Breast epithelium (tissue), 4 donors: Measurements from ENCODE around the gene RAB7A. TPM values are rescaled to one million over a fixed set of nuclear protein-coding genes. Genes with fewer than 3 reads are reported as not detected.
"Not testable (repeated sequence)": the region's sequence is repeated elsewhere in the genome, so short reads cannot be mapped to it uniquely, and the experiment has no call there.

Experiments
- DNase-seq, 2 donors: peaks; one replicate each; pipeline ENCODE4 v3.0.0-alpha.2; 2019; ENCODE audit warnings: low spot score in 2 of 2
- H3K27ac ChIP-seq, 2 donors: fragments of 200-600 bp; sonication (generic) in 1 of 2; one replicate each; pipeline ENCODE4 v1.5.1; 2016 to 2019; ENCODE audit warnings: mild to moderate bottlenecking in 1 of 2
- H3K27me3 ChIP-seq, 2 donors: fragments of 200-600 bp; sonication (generic) in 1 of 2; one replicate each; pipeline versions ENCODE4 v1.5.1 to v1.6.0; 2017 to 2019; ENCODE audit warnings: control low read depth in 1 of 2, mild to moderate bottlenecking in 1 of 2
- H3K36me3 ChIP-seq: fragments of 200-600 bp; one replicate; pipeline ENCODE4 v1.5.1; 2019
- H3K4me1 ChIP-seq, 2 donors: fragments of 200-600 bp; sonication (generic); one replicate each; pipeline ENCODE4 v1.5.1; 2016 to 2019; ENCODE audit warnings: control low read depth in 1 of 2
- H3K4me3 ChIP-seq, 3 donors: fragments of 200-600 bp; sonication (generic); 1 replicate in 2 of 3; 2 replicates in 1 of 3; pipeline ENCODE4 v1.5.1; 2016 to 2019; ENCODE audit warnings: mild to moderate bottlenecking in 3 of 3, moderate library complexity in 2 of 3
- H3K9me3 ChIP-seq, 2 donors: fragments of 200-600 bp; sonication (generic) in 1 of 2; one replicate each; pipeline ENCODE4 v1.5.1; 2016 to 2019; ENCODE audit warnings: control low read depth in 1 of 2
- CTCF ChIP-seq, 3 donors: fragments of 450-650 bp; IDR thresholded peaks; one replicate each; pipeline ENCODE4 v1.5.1; 2016 to 2017; ENCODE audit warnings: antibody characterized with exemption in 3 of 3, mild to moderate bottlenecking in 3 of 3, moderate library complexity in 3 of 3
- POLR2A ChIP-seq: fragments of 450-650 bp; IDR thresholded peaks from one replicate; pipeline ENCODE4 v1.6.1; 2016; ENCODE audit warnings: antibody characterized with exemption, mild to moderate bottlenecking, moderate library complexity
- POLR2AphosphoS5 ChIP-seq, 3 donors: sonication (generic); formaldehyde crosslinking; IDR thresholded peaks; one replicate each; pipeline ENCODE4 v1.6.1; 2017; ENCODE audit warnings: antibody characterized with exemption in 3 of 3
- intact Hi-C: fragments of 100-400 bp; cut with DNase I; formaldehyde crosslinking; loops from one replicate; pipeline ENCODE4 v1.15.1; 2023; ENCODE audit warnings: low total_unique reads
- total RNA-seq, 3 donors: library from RNA; depleted of rRNA; stranded (reverse); fragments of >200 nt; gene quantifications; one replicate each; pipeline ENCODE4 v1.1.0, GENCODE V29; 2016

RAB7A gene
- total RNA-seq, 3 donors from 2014 or later, result 105 to 114 (median 110) TPM

DNA sequence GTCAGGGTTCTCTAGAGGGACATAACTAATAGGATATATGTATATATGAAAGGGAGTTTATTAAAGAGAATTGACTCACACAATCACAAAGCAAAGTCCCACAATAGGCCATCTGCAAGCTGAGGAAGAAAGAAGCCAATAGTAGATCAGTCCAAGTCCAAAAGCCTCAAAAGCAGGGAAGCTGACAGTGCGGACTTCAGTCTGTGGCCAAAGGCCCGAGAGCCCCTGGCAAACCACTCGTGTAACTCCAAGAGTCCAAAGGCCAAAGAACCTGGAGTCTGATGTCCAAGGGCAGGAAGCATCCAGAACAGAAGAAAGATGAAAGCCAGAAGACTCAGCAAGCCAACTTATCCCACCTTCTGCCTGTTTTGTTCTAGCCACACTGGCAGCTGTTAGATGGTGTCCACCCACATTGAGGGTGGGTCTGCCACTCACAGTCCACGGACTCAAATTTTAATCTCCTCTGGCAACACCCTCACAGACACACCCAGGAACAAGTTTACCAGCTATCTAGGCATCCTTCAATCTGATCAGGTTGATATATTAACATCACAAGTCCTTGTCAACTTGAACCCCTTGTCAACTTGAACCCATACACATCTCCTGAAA lies 99.2 kb downstream of the RAB7A start:
- no peak overlapping the region for H3K27ac ChIP-seq
- no peaks in the 10 kb centered on the region for H3K27me3 ChIP-seq
- H3K4me1 ChIP-seq, result no peaks in the 10 kb centered on the region
- intact Hi-C loops, result no loop called here
- H3K36me3 ChIP-seq, result no peaks in the 10 kb centered on the region
- TF ChIP-seq CTCF (IDR thresholded peaks at IDR 0.05) (no peak), POLR2A (no peak), POLR2AphosphoS5 (IDR thresholded peaks at IDR 0.05) (no peak)
- DNase-seq, result no peak
- no peak overlapping the region for H3K4me3 ChIP-seq
- H3K9me3 ChIP-seq, result no peaks in the 10 kb centered on the region

DNA sequence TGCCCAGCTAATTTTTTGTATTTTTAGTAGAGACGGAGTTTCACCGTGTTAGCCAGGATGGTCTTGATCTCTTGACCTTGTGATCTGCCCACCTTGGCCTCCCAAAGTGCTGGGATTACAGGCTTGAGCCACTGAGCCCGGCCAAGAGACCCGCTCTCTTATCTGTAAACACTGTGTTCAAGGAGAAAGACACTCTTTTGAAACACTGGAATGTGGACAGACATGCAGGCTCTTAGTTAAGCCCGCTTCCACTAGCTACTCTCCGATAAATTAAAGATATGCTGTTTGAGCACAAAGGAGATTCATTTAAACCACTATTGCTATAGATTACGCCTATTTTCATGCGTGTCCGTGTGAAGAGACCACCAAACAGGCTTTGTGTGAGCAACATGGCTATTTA lies 103.1 kb downstream of the RAB7A start:
- H3K27me3 ChIP-seq, H3K9me3 ChIP-seq, H3K36me3 ChIP-seq, DNase-seq, H3K27ac ChIP-seq, intact Hi-C loops, H3K4me3 ChIP-seq, H3K4me1 ChIP-seq: not testable (repeated sequence)

GRCh38 chr3:128829925-128830625 lies 104.1 kb downstream of the RAB7A start:
- DNase-seq, result not testable (repeated sequence)

GRCh38 chr3:128830762-128831161 lies 104.8 kb downstream of the RAB7A start:
- H3K36me3 ChIP-seq, H3K27ac ChIP-seq, intact Hi-C loops, DNase-seq, H3K4me3 ChIP-seq, H3K27me3 ChIP-seq, H3K9me3 ChIP-seq, H3K4me1 ChIP-seq: not testable (repeated sequence)

More at GRCh38 chr3:128829925-128830625, 104.1 kb downstream of the RAB7A start:
- H3K4me1 ChIP-seq, H3K36me3 ChIP-seq, H3K27ac ChIP-seq, H3K4me3 ChIP-seq, H3K9me3 ChIP-seq, intact Hi-C loops, H3K27me3 ChIP-seq: not testable (repeated sequence)

DNA sequence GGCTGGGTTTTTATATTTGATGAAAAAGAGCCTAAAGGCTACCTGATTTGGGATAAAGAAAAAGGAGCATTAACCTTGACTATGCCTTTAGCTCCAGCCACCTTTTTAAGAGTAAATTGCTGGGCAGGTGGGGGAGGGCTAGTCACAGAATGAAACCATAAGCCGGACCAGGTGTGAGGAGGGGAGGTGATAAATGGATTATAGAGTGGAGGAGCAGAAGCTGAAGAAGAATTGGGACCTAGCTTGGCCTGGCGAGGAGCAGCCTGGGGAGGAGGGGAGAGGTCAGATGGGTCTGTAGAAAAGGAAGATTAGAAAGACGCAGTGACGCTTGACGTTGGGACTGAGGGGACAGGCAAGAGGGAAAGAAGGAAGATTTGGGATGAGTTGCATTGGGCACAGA lies 107.0 kb downstream of the RAB7A start:
- H3K27ac ChIP-seq, H3K4me1 ChIP-seq, intact Hi-C loops, H3K9me3 ChIP-seq, H3K36me3 ChIP-seq, H3K4me3 ChIP-seq, H3K27me3 ChIP-seq, DNase-seq: not testable (repeated sequence)

- intact Hi-C loops, result no loop called here
- Histone ChIP-seq H3K9me3 (no peaks in the 10 kb centered on the region), H3K4me3 (no peak overlapping the region), H3K27ac (no peak overlapping the region), H3K27me3 (no peaks in the 10 kb centered on the region), H3K4me1 (no peaks in the 10 kb centered on the region), H3K36me3 (no peaks in the 10 kb centered on the region)
- TF ChIP-seq POLR2AphosphoS5 (IDR thresholded peaks at IDR 0.05) (no peak), CTCF (IDR thresholded peaks at IDR 0.05) (no peak), POLR2A (no peak)
- DNase-seq, result no peak
Measured at GRCh38 chr3:128835096-128835495, 109.1 kb downstream of the RAB7A start.

- DNase-seq, result no peak
- no peaks in the 10 kb centered on the region for H3K9me3 ChIP-seq
Measured at GRCh38 chr3:128841926-128842920, 116.2 kb downstream of the RAB7A start.

More at GRCh38 chr3:128841926-128842920, 116.2 kb downstream of the RAB7A start:
- TF ChIP-seq POLR2AphosphoS5 (IDR thresholded peaks at IDR 0.05), result no peak
- TF ChIP-seq POLR2A, result no peak
- no peak for TF ChIP-seq CTCF (IDR thresholded peaks at IDR 0.05)
- Histone ChIP-seq H3K27me3 (no peaks in the 10 kb centered on the region), H3K4me3 (no peak overlapping the region), H3K27ac (no peak overlapping the region), H3K36me3 (no peaks in the 10 kb centered on the region), H3K4me1 (no peaks in the 10 kb centered on the region)
- intact Hi-C loops, result no loop called here
